Activated CD8-positive, alpha-beta T cell treated with anti-CD3 and anti-CD28 coated beads for 36 hours (primary cell): ENCODE data around the gene RLF. TPM values are rescaled to one million over a fixed set of nuclear protein-coding genes. Genes with fewer than 3 reads are reported as not detected.
A peak's percentile ranks its signal among the peaks of the same experiment; 100 is the strongest.
"Not testable (repeated sequence)": the region's sequence is repeated elsewhere in the genome, so short reads cannot be mapped to it uniquely, and the experiment has no call there.

Source experiments
- ATAC-seq: fragments of 200-7000 bp; cut with Tn5 transposase; one replicate; pipeline ENCODE4 v1.10.0; 2021; ENCODE audit warnings: mild to moderate bottlenecking, moderate library complexity
- CTCF ChIA-PET: fragments of 350-600 bp; sonication (Branson Sonifier 250); formaldehyde crosslinking; loops from one replicate; lab custom pipeline; 2021; ENCODE audit warnings: antibody characterized with exemption; lab: Charles Lee
- POLR2A ChIA-PET: fragments of 350-600 bp; sonication (Branson Sonifier 250); formaldehyde crosslinking; loops from one replicate; lab custom pipeline; 2021; ENCODE audit warnings: antibody characterized with exemption; lab: Charles Lee
- DNase-seq: peaks from one replicate; pipeline ENCODE4 v3.0.0-alpha.2; 2020
- H3K27ac Mint-ChIP-seq: one replicate; pipeline ENCODE4 v1.8.0; 2021; ENCODE audit warnings: mild to moderate bottlenecking, mixed read lengths
- H3K27me3 Mint-ChIP-seq: one replicate; pipeline ENCODE4 v1.8.0; 2021; ENCODE audit warnings: mixed read lengths
- H3K36me3 Mint-ChIP-seq: one replicate; pipeline ENCODE4 v1.8.0; 2021; ENCODE audit warnings: low read depth, mixed read lengths
- H3K4me1 Mint-ChIP-seq: one replicate; pipeline ENCODE4 v1.8.0; 2021; ENCODE audit warnings: low read depth, mixed read lengths
- H3K4me3 Mint-ChIP-seq: one replicate; pipeline ENCODE4 v1.8.0; 2021; ENCODE audit warnings: mild to moderate bottlenecking, moderate library complexity, mixed read lengths
- H3K9me3 Mint-ChIP-seq: one replicate; pipeline ENCODE4 v1.8.0; 2021; ENCODE audit warnings: mixed read lengths
- intact Hi-C: fragments of 100-400 bp; cut with micrococcal nuclease; formaldehyde crosslinking; loops from one replicate; pipeline ENCODE4 v1.10.0; 2022
- total RNA-seq, 2 experiments: library from RNA; stranded (reverse); gene quantifications; one replicate each; pipeline ENCODE4 v1.2.3, GENCODE V29; 2021
- TF ChIP-seq, protein P1 (sequence below): fragments of 200-600 bp; IDR thresholded peaks from one replicate; pipeline ENCODE4 v1.8.0; 2022; ENCODE audit warnings: antibody characterized with exemption, mild to moderate bottlenecking

Gene RLF
- total RNA-seq, 2 experiments from 2014 or later = 21.2 to 21.3 TPM

GRCh38 chr1:40204856-40205255, 43.7 kb downstream of the RLF start:
- no peak overlapping the region for H3K27ac Mint-ChIP-seq
- H3K27me3 Mint-ChIP-seq = no peaks in the 10 kb centered on the region
- peaks cover 3% of the 10 kb centered on the region for H3K4me1 Mint-ChIP-seq
- CTCF ChIA-PET = interaction anchor here (0.8 to 1.9 kb wide), 5 partner anchors 22 to 134 kb away, joined by 3 to 7 read pairs (median 3); no protein-coding TSS in a partner anchor
- ATAC-seq (no peak), DNase-seq (no peak)
- POLR2A ChIA-PET = interaction anchor here (1.8 kb wide), 1 partner anchor 19 kb away, joined by 4 read pairs; no protein-coding TSS in a partner anchor
- TF ChIP-seq, protein P1, sequence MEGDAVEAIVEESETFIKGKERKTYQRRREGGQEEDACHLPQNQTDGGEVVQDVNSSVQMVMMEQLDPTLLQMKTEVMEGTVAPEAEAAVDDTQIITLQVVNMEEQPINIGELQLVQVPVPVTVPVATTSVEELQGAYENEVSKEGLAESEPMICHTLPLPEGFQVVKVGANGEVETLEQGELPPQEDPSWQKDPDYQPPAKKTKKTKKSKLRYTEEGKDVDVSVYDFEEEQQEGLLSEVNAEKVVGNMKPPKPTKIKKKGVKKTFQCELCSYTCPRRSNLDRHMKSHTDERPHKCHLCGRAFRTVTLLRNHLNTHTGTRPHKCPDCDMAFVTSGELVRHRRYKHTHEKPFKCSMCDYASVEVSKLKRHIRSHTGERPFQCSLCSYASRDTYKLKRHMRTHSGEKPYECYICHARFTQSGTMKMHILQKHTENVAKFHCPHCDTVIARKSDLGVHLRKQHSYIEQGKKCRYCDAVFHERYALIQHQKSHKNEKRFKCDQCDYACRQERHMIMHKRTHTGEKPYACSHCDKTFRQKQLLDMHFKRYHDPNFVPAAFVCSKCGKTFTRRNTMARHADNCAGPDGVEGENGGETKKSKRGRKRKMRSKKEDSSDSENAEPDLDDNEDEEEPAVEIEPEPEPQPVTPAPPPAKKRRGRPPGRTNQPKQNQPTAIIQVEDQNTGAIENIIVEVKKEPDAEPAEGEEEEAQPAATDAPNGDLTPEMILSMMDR = no peak
- peaks cover 28% of the 10 kb centered on the region for H3K36me3 Mint-ChIP-seq
- intact Hi-C loops = no loop called here
- H3K9me3 Mint-ChIP-seq = no peaks in the 10 kb centered on the region
- no peak overlapping the region for H3K4me3 Mint-ChIP-seq

- peaks cover 9% of the 10 kb centered on the region for H3K4me1 Mint-ChIP-seq
- ATAC-seq = no peak
- TF ChIP-seq, protein P1 = no peak
- no peak for DNase-seq
- intact Hi-C loops = no loop called here
- H3K27ac Mint-ChIP-seq = no peak overlapping the region
- peaks cover 19% of the 10 kb centered on the region for H3K36me3 Mint-ChIP-seq
- ChIA-PET CTCF (interaction anchor here (0.9 to 1.5 kb wide), 4 partner anchors 32 to 128 kb away, joined by 3 to 8 read pairs (median 4); no protein-coding TSS in a partner anchor), POLR2A (no interaction called here)
- no peaks in the 10 kb centered on the region for H3K9me3 Mint-ChIP-seq
- no peak overlapping the region for H3K4me3 Mint-ChIP-seq
- no peaks in the 10 kb centered on the region for H3K27me3 Mint-ChIP-seq
Observed at GRCh38 chr1:40210511-40211204, 49.5 kb downstream of the RLF start.

DNA sequence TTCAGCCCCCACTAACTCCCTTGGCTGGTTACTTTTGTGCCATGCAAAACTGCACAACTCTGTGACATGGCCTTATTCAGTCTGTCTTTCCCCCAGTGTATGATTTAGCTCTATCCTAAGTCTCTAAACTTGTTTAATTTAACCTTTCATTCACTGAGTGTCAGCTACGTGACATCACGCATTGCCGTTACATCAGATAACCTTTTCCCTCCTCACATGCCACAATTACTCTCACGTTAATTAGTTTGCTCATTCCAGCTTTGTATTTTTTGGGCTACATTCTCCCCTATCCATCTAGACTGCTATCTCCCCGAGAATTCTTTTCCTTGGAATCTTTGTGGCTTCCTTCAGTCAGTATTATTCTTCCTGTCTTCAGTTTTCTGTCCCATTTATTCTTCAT, 57.1 kb downstream of the RLF start:
- CTCF ChIA-PET = interaction anchor here (0.9 to 1.3 kb wide), 2 partner anchors 14 to 74 kb away, joined by 3 to 4 read pairs; no protein-coding TSS in a partner anchor
- intact Hi-C loops = no loop called here

DNA sequence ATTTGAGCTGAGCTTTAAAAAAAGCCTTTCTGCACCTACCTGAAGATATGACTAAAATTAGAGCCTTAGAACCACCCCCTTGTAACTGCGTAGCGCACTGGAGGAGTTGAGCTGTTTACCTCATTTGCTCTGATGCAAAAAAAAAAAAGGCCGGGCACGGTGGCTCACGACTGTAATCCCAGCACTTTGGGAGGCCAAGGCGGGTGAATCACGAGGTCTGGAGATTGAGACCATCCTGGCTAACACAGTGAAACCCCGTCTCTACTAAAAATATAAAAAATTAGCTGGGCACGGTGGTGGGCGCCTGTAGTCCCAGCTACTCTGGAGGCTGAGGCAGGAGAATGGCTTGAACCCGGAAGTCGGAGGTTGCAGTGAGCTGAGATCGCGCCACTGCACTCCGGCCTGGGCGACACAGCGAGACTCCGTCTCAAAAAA, 60.3 kb downstream of the RLF start:
- H3K9me3 Mint-ChIP-seq, H3K27me3 Mint-ChIP-seq, intact Hi-C loops, H3K27ac Mint-ChIP-seq, ATAC-seq, DNase-seq, CTCF ChIA-PET, H3K4me3 Mint-ChIP-seq, POLR2A ChIA-PET: not testable (repeated sequence)
- H3K36me3 Mint-ChIP-seq = peaks cover 21% of the 10 kb centered on the region
- H3K4me1 Mint-ChIP-seq = peaks cover 40% of the 10 kb centered on the region

More for the DNA sequence above, 57.1 kb downstream of the RLF start:
- Mint-ChIP-seq H3K27me3 (no peaks in the 10 kb centered on the region), H3K27ac (peak overlapping the region; percentile 47), H3K4me3 (no peak overlapping the region), H3K36me3 (peaks cover 21% of the 10 kb centered on the region), H3K4me1 (peaks cover 46% of the 10 kb centered on the region), H3K9me3 (no peaks in the 10 kb centered on the region)
- no peak for ATAC-seq
- TF ChIP-seq, protein P1 = no peak
- POLR2A ChIA-PET = interaction anchor here (1.0 kb wide), 1 partner anchor 39 kb away, joined by 5 read pairs; no protein-coding TSS in a partner anchor
- no peak for DNase-seq

DNA sequence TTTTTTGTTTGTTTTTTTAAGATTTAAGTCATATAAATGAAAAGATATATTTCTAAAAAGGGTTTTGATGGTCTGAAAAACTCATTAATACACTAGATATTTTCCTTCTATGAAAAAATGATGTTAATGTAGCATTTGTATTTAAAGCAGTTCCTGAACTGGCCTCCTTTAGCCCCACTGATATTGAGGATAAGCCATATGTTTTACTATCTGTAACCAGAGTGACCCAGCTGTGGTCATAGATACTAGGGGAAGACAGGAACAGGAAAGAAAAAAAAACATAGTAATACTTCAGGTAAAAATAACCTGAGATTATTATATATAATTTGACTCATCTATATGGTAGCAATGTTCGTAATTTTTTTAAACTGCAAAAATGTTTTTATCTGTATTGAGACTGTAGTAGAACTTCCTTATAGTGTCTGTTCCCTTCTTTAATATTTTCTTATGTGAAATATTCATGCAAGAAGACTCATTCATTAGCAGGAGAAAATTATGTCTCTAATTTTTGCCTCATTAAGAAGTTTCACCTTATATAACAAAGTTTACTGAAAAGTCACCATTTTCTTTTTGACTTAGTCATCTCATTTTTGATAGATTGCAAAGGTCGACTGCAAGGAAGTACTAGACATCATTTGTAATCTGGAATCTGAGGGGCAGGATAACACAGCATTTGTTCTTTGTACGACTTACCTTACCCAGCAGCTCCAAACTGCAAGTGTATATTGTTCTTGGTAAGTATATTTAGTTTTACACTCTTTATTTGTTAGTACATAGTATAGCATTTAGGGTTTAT, 61.0 kb downstream of the RLF start:
- no peak for DNase-seq
- H3K4me3 Mint-ChIP-seq = no peak overlapping the region
- peaks cover 17% of the 10 kb centered on the region for H3K36me3 Mint-ChIP-seq
- peaks cover 37% of the 10 kb centered on the region for H3K4me1 Mint-ChIP-seq
- no peaks in the 10 kb centered on the region for H3K27me3 Mint-ChIP-seq
- TF ChIP-seq, protein P1 = no peak
- POLR2A ChIA-PET = no interaction called here
- no peak for ATAC-seq
- CTCF ChIA-PET = no interaction called here
- H3K9me3 Mint-ChIP-seq = no peaks in the 10 kb centered on the region
- intact Hi-C loops = no loop called here
- H3K27ac Mint-ChIP-seq = no peak overlapping the region
